ENCODE measurements around the gene DCTN3.
"Not testable (repeated sequence)": the region's sequence is repeated elsewhere in the genome, so short reads cannot be mapped to it uniquely, and the experiment has no call there.

Gene DCTN3

DNA sequence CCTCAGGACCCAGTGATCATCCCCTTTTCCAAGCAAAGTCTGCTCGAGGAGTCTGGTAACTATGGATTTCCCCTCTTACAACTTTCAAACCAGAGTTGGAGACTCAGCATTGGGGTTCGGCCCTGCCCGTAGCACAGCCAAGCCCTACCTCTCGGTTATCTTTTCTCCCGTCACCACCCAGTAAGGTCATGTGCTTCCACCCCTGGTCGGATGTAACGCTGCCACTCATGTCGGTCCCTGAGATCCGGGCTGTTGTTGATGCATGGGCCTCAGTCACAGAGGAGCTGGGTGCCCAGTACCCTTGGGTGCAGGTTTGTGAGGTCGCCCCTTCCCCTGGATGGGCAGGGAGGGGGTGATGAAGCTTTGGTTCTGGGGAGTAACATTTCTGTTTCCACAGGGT lies 27.4 kb upstream of the DCTN3 start:
- Histone ChIP-seq H3K36me3 (ENCODE audit: control insufficient read depth in 5 of 5, insufficient read depth in 5 of 5, low read length in 5 of 5) (peaks cover 0 to 24% (median 22%) of the 10 kb centered on the region in 5 donors), H3K9me3 (ENCODE audit: control insufficient read depth in 5 of 5, low read length in 5 of 5) (no peaks in the 10 kb centered on the region), H3K27me3 (ENCODE audit: control insufficient read depth in 5 of 5, insufficient read depth in 4 of 5, low read length in 5 of 5) (no peaks in the 10 kb centered on the region), H3K27ac (ENCODE audit: low read depth, low read length) (peak overlapping the region; percentile 76), H3K9ac (ENCODE audit: low read length in 5 of 5) (peak overlapping the region; percentile 33 to 93 (median 91)), H3K4me3 (ENCODE audit: low read depth in 1 of 5, low read length in 5 of 5) (peak overlapping the region; percentile 81 to 94 (median 89)), H3K4me1 (ENCODE audit: control insufficient read depth in 5 of 5, insufficient read depth in 5 of 5, low read length in 5 of 5) (peaks cover 18 to 50% (median 41%) of the 10 kb centered on the region in 5 donors)

DNA sequence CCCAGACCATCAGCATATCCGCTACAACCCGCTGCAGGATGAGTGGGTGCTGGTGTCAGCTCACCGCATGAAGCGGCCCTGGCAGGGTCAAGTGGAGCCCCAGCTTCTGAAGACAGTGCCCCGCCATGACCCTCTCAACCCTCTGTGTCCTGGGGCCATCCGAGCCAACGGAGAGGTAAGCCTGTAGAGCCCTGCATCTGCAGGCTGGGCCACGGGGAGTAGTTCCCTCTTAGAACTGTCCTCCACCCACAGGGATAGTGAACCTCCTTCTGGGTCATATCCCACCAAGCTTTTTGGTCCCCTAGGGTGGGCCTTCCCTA lies 26.7 kb upstream of the DCTN3 start:
- H3K4me1 ChIP-seq (ENCODE audit: control insufficient read depth in 5 of 5, insufficient read depth in 5 of 5, low read length in 5 of 5): peaks cover 12 to 44% (median 35%) of the 10 kb centered on the region in 5 donors
- peaks cover 0 to 24% (median 22%) of the 10 kb centered on the region in 5 donors for H3K36me3 ChIP-seq (ENCODE audit: control insufficient read depth in 5 of 5, insufficient read depth in 5 of 5, low read length in 5 of 5)
- no peaks in the 10 kb centered on the region for H3K9me3 ChIP-seq (ENCODE audit: control insufficient read depth in 5 of 5, low read length in 5 of 5)
- peak overlapping the region; percentile 81 to 94 (median 89) for H3K4me3 ChIP-seq (ENCODE audit: low read depth in 1 of 5, low read length in 5 of 5)
- no peaks in the 10 kb centered on the region for H3K27me3 ChIP-seq (ENCODE audit: control insufficient read depth in 5 of 5, insufficient read depth in 4 of 5, low read length in 5 of 5)
- peak overlapping the region; percentile 76 for H3K27ac ChIP-seq (ENCODE audit: low read depth, low read length)
- H3K9ac ChIP-seq (ENCODE audit: low read length in 5 of 5): peak overlapping the region; percentile 54 to 93 (median 91)

DNA sequence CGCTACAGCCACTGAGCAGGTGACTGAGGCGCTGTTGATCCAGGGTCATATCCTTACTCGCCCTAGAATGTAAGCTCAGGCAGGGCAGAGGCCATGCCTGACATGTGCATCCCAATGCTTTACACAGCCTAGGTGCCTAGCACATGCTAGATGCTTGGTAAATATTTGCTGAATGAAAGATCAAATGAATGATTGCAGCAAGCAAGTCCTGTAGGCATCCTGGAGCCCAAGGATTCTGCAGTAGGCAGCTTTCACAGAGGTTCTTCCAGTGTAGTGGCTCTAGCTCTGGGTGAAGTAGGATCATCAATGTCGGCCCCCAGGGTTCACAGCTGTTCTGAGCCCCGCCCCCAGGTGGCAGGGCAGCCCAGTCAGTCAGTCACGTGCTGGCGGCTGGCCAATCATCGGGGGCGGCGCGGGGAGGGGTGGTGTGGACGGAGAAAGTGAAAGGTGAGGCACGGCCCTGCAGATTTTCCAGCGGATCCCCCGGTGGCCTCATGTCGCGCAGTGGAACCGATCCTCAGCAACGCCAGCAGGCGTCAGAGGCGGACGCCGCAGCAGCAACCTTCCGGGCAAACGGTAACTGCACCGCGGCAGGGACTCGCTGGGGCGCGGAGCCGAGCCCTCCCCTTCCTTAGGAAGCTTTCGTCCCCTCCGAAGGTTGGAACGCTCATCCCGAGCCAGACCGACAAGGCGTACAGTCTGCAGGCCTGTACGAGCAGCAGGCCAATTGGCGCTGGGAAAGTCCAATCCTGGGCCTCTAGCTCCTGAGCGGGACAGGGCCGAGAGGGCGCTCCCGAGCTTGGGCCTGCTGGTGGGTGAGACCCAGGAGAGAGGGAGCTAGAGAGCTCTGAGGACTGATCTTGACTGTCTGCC lies 26.2 kb upstream of the DCTN3 start, which contains the start of gene GALT:
Gene GALT (plus strand): TSS at position 465 of the 873 bp plus-strand sequence. CDS start 30 bp downstream, at position 495.
- H3K9me3 ChIP-seq (ENCODE audit: control insufficient read depth in 5 of 5, low read length in 5 of 5): no peaks in the 10 kb centered on the region
- peaks cover 12 to 38% (median 30%) of the 10 kb centered on the region in 5 donors for H3K4me1 ChIP-seq (ENCODE audit: control insufficient read depth in 5 of 5, insufficient read depth in 5 of 5, low read length in 5 of 5)
- no peaks in the 10 kb centered on the region for H3K27me3 ChIP-seq (ENCODE audit: control insufficient read depth in 5 of 5, insufficient read depth in 4 of 5, low read length in 5 of 5)
- peak within 1 kb of the TSS; percentile 81 to 94 (median 89) for H3K4me3 ChIP-seq (ENCODE audit: low read depth in 1 of 5, low read length in 5 of 5)
- H3K9ac ChIP-seq (ENCODE audit: low read length in 5 of 5): peak within 1 kb of the TSS; percentile 54 to 93 (median 91)
- peaks cover 0 to 24% (median 22%) of the 10 kb centered on the region in 5 donors for H3K36me3 ChIP-seq (ENCODE audit: control insufficient read depth in 5 of 5, insufficient read depth in 5 of 5, low read length in 5 of 5)
- peak within 1 kb of the TSS; percentile 76 for H3K27ac ChIP-seq (ENCODE audit: low read depth, low read length)

DNA sequence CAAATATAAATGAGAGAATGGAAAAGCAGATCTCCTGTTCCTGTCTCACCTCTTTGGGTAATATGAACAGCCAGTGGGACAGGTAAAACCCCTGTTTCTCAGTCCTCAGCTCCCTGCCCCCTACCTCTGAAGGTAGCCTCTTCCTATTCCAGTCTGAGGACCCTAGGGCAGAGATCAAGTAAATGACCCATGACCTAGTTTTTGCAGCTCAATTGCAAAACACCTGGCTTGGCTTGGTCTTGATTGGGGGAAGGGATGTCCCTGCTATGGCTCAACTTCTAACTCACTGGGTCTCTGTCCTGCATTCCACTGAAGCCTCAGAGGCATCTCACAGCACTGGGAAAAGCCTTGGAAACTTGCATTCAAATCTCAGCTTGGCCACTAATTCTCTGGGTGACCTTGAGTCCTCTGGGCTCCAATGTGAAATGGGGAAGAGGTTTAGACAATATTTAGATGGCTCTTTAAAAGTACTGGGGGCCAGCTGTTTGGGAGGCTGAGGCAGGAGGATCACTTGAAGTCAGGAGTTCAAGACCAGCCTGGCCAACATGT lies 24.5 kb upstream of the DCTN3 start:
- Histone ChIP-seq H3K36me3 (ENCODE audit: control insufficient read depth in 5 of 5, insufficient read depth in 5 of 5, low read length in 5 of 5) (peaks cover 0 to 20% (median 17%) of the 10 kb centered on the region in 5 donors), H3K27ac (ENCODE audit: low read depth, low read length) (no peak overlapping the region), H3K9ac (ENCODE audit: low read length in 5 of 5) (no peak overlapping the region), H3K4me1 (ENCODE audit: control insufficient read depth in 5 of 5, insufficient read depth in 5 of 5, low read length in 5 of 5) (peaks cover 8 to 30% (median 22%) of the 10 kb centered on the region in 5 donors), H3K9me3 (ENCODE audit: control insufficient read depth in 5 of 5, low read length in 5 of 5) (no peaks in the 10 kb centered on the region), H3K27me3 (ENCODE audit: control insufficient read depth in 5 of 5, insufficient read depth in 4 of 5, low read length in 5 of 5) (no peaks in the 10 kb centered on the region), H3K4me3 (ENCODE audit: low read depth in 1 of 5, low read length in 5 of 5) (no peak overlapping the region)

DNA sequence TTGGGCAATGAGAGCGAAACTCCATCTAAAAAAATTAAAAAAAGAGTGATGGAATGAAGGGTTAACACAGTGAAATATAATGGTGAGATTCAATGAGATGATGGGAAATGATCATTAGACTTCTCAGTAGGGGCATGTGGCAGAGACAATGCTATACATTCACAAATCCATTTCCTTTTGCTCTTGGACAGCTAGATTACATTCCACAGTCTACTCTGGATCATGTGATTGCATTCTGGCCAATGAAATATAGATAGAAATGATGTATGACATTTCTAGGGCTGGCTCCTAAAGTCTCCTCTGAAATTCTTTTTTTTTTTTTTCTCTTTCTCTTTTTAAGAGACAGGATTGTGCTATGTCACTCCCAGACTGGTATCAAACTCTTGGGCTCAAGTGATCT lies 22.4 kb upstream of the DCTN3 start:
- no peaks in the 10 kb centered on the region for H3K27me3 ChIP-seq (ENCODE audit: control insufficient read depth in 5 of 5, insufficient read depth in 4 of 5, low read length in 5 of 5)
- H3K27ac ChIP-seq (ENCODE audit: low read depth, low read length): no peak overlapping the region
- no peaks in the 10 kb centered on the region for H3K36me3 ChIP-seq (ENCODE audit: control insufficient read depth in 5 of 5, insufficient read depth in 5 of 5, low read length in 5 of 5)
- no peak overlapping the region for H3K9ac ChIP-seq (ENCODE audit: low read length in 5 of 5)
- H3K9me3 ChIP-seq (ENCODE audit: control insufficient read depth in 5 of 5, low read length in 5 of 5): no peaks in the 10 kb centered on the region
- H3K4me3 ChIP-seq (ENCODE audit: low read depth in 1 of 5, low read length in 5 of 5): no peak overlapping the region
- peaks cover 10 to 34% (median 25%) of the 10 kb centered on the region in 5 donors for H3K4me1 ChIP-seq (ENCODE audit: control insufficient read depth in 5 of 5, insufficient read depth in 5 of 5, low read length in 5 of 5)

DNA sequence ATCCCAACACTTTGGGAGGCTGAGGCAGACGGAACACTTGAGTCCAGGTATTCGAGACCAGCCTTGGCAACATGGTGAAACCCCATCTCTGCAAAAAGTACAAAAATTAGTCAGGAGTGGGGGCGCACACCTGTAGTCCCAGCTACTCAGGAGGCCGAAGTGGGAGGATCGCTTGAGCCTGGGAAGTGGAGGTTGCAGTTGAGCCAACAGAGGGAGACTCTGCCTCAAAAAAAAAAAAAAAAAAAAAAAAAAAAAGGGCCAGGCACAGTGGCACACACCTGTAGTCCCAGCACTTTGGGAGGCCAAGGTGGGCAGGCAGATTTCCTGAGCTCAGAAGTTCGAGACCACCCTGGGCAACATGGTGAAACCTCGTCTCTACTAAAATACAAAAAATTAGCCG lies 19.0 kb upstream of the DCTN3 start:
- not testable (repeated sequence) for H3K27me3 ChIP-seq (ENCODE audit: control insufficient read depth in 5 of 5, insufficient read depth in 4 of 5, low read length in 5 of 5); H3K4me3 ChIP-seq (ENCODE audit: low read depth in 1 of 5, low read length in 5 of 5); H3K27ac ChIP-seq (ENCODE audit: low read depth, low read length); H3K36me3 ChIP-seq (ENCODE audit: control insufficient read depth in 5 of 5, insufficient read depth in 5 of 5, low read length in 5 of 5); H3K9ac ChIP-seq (ENCODE audit: low read length in 5 of 5); H3K9me3 ChIP-seq (ENCODE audit: control insufficient read depth in 5 of 5, low read length in 5 of 5)
- H3K4me1 ChIP-seq (ENCODE audit: control insufficient read depth in 5 of 5, insufficient read depth in 5 of 5, low read length in 5 of 5): peaks cover 2 to 26% (median 25%) of the 10 kb centered on the region in 5 donors

DNA sequence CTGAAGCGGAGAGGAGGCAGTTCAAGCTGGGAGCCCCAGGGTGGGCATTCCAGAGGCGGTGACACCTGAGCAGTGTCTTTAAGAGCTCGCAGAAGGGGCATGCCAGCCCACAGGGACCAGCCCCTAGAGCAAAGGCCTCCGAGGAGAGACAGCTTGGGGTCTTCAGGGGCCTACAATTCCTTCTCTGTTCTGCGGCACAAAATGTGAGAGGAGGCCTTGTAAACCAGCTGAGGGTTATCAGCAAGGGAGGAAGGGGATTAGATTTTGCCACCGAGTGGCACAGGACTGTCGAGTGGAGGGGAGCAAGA lies 17.8 kb upstream of the DCTN3 start:
- no peaks in the 10 kb centered on the region for H3K9me3 ChIP-seq (ENCODE audit: control insufficient read depth in 5 of 5, low read length in 5 of 5)
- H3K9ac ChIP-seq (ENCODE audit: low read length in 5 of 5): peak overlapping the region; percentile 73 to 89 (median 86)
- peaks cover 2 to 26% (median 25%) of the 10 kb centered on the region in 5 donors for H3K4me1 ChIP-seq (ENCODE audit: control insufficient read depth in 5 of 5, insufficient read depth in 5 of 5, low read length in 5 of 5)
- H3K4me3 ChIP-seq (ENCODE audit: low read depth in 1 of 5, low read length in 5 of 5): peak overlapping the region; percentile 73 to 92 (median 84)
- peaks cover 0 to 10% (median 8%) of the 10 kb centered on the region in 5 donors for H3K36me3 ChIP-seq (ENCODE audit: control insufficient read depth in 5 of 5, insufficient read depth in 5 of 5, low read length in 5 of 5)
- H3K27ac ChIP-seq (ENCODE audit: low read depth, low read length): peak overlapping the region; percentile 60
- no peaks in the 10 kb centered on the region for H3K27me3 ChIP-seq (ENCODE audit: control insufficient read depth in 5 of 5, insufficient read depth in 4 of 5, low read length in 5 of 5)

DNA sequence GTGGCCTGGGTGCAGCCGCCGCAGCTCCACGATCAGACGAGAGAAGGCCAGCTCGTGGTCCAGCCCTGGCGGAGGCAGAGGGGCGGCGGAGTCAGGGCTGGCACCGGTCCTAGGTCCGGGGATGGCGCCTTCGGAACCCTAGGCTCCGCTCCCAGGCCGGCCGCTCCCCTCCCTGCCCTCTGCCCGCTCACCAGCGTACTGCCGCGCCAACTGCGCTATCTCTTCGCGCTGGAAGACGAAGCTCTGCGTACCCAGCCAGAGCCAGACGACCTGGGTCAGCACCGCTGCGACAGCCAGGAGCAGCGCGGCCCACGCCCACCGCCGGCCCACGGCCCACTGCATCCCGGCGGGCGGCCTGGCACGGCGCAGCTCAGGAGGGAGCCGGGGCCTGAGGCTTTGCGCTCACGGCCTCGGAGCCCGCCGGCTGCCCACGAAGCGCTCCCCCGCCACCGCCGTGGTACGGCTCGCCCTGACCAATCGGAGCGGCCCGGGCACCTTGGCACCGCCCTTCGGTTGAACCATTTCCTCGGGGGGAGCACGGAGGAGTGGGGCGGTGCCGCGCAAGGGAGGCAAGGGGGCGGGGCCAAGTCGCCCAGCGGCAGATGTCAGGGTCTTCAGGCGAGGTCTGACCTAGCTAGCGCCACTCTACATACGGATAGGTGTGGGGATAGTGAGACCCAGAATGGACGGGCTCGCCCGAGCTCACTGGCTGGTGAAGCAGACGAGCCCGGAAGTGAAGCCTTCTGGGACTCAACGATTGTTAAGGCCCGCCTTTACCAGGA lies 17.3 kb upstream of the DCTN3 start, which contains the start of gene SIGMAR1:
Gene SIGMAR1 (minus strand): TSS at position 432 of the 782 bp plus-strand sequence. CDS start 90 bp downstream, at position 342.
- Histone ChIP-seq H3K9ac (ENCODE audit: low read length in 5 of 5) (peak within 1 kb of the TSS; percentile 73 to 89 (median 86)), H3K4me1 (ENCODE audit: control insufficient read depth in 5 of 5, insufficient read depth in 5 of 5, low read length in 5 of 5) (peaks cover 2 to 26% (median 25%) of the 10 kb centered on the region in 5 donors), H3K4me3 (ENCODE audit: low read depth in 1 of 5, low read length in 5 of 5) (peak within 1 kb of the TSS; percentile 73 to 92 (median 84)), H3K27ac (ENCODE audit: low read depth, low read length) (peak within 1 kb of the TSS; percentile 60), H3K9me3 (ENCODE audit: control insufficient read depth in 5 of 5, low read length in 5 of 5) (no peaks in the 10 kb centered on the region), H3K27me3 (ENCODE audit: control insufficient read depth in 5 of 5, insufficient read depth in 4 of 5, low read length in 5 of 5) (no peaks in the 10 kb centered on the region), H3K36me3 (ENCODE audit: control insufficient read depth in 5 of 5, insufficient read depth in 5 of 5, low read length in 5 of 5) (peaks cover 0 to 10% (median 8%) of the 10 kb centered on the region in 5 donors)

DNA sequence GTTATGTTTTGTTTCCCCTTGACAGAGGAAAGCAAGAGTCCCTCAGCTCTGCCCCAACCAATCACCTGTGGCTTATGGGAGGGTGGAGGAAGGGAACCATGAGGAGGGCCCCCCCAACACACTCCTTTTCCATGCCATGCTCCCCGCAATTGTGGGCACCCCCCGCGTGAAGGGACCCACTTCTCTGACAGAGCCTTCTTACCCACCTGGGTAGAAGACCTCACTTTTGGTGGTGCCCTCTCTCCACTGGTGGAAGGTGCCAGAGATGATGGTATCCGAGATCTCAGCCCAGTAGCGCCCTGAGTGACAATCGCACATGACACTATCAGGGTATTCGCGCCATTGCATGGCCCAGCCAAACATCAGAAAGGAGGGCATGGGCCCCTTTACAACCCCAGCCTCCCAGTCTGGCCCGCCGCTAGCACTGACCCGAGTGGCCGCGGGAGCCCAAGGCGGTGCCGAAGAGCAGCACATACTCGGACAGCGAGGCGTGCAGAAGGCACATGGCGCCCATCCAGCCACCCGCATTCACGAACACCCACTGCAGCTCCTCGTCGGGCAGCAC lies 16.6 kb upstream of the DCTN3 start:
- peaks cover 0 to 10% (median 8%) of the 10 kb centered on the region in 5 donors for H3K36me3 ChIP-seq (ENCODE audit: control insufficient read depth in 5 of 5, insufficient read depth in 5 of 5, low read length in 5 of 5)
- H3K4me3 ChIP-seq (ENCODE audit: low read depth in 1 of 5, low read length in 5 of 5): peak overlapping the region; percentile 68 to 92 (median 79)
- H3K27me3 ChIP-seq (ENCODE audit: control insufficient read depth in 5 of 5, insufficient read depth in 4 of 5, low read length in 5 of 5): no peaks in the 10 kb centered on the region
- no peaks in the 10 kb centered on the region for H3K9me3 ChIP-seq (ENCODE audit: control insufficient read depth in 5 of 5, low read length in 5 of 5)
- peak overlapping the region; percentile 16 for H3K27ac ChIP-seq (ENCODE audit: low read depth, low read length)
- peaks cover 2 to 26% (median 25%) of the 10 kb centered on the region in 5 donors for H3K4me1 ChIP-seq (ENCODE audit: control insufficient read depth in 5 of 5, insufficient read depth in 5 of 5, low read length in 5 of 5)
- H3K9ac ChIP-seq (ENCODE audit: low read length in 5 of 5): peak overlapping the region in 4 of 5 donors; percentile 75 to 88 (median 86)

All from subcutaneous abdominal adipose tissue (tissue), 5 donors.